ENCODE data around the gene OR2J1.
"Not testable (repeated sequence)": the region's sequence is repeated elsewhere in the genome, so short reads cannot be mapped to it uniquely, and the experiment has no call there.

The OR2J1 gene

DNA sequence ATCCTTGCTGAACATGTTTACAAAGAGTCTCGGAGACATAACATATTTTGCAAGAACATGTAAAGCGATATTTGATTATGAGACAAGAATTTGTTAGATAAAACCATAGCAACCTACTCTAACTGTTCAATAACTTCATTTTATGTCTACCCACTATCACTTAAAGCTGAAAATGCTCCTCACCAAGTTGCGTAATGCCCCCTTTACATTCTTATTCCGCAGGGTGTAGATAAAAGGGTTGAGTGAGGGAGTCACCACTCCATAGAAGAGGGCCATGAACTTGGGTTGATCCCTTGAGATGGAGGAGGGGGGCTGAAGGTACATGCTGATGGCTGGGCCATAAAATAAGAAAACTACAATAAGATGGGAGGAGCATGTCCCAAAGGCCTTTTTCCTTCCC, 38.4 kb downstream of the OR2J1 start:
- DNase-seq (ENCODE audit: low spot score), result no peak
- TF ChIP-seq CTCF (IDR thresholded peaks at IDR 0.05; ENCODE audit: extremely low read depth, missing control alignments), result no peak

DNA sequence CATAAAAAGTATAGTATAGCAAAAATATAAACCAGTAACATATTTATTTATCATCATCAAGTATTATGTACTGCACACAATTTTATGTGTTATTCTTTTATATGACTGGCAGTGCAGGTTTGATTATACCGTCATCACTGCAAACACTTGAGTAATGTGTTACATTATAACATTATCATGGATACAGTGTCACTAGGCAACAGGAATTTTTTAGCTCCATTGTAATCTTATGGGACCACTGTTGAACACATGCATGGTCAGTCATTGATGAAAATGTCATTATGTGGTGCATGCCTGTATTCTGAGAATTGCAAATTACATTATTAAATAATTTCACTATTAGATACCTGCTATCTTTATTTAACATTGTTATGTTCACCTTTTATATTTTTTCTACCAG, 42.3 kb downstream of the OR2J1 start:
- no peak for DNase-seq (ENCODE audit: low spot score)
- no peak for TF ChIP-seq CTCF (IDR thresholded peaks at IDR 0.05; ENCODE audit: extremely low read depth, missing control alignments)

- no peak for TF ChIP-seq CTCF (IDR thresholded peaks at IDR 0.05; ENCODE audit: extremely low read depth, missing control alignments)
- DNase-seq (ENCODE audit: low spot score), result no peak
Observed at GRCh38 chr6:29142309-29142708, 43.0 kb downstream of the OR2J1 start.

DNA sequence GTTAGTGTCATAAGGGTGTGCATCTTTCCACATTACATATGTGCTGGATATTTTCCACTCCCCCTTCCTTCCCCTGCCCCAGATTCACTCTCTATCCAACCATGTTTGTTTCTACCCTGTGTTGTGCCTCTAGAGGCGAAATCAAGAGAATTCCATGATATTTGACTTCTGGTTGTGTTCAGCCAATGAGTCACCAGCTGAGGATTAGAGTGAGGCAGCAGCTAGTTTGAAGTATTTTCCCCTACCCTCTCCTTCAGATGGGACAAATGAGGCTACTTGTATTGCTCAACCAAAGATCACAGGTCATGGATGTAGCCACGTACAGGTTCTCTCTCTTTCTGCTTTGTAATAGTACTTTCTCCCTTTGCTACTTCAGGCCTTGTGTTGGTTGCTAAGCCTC, 46.9 kb downstream of the OR2J1 start:
- no peak for TF ChIP-seq CTCF (IDR thresholded peaks at IDR 0.05; ENCODE audit: extremely low read depth, missing control alignments)
- DNase-seq (ENCODE audit: low spot score), result no peak

DNA sequence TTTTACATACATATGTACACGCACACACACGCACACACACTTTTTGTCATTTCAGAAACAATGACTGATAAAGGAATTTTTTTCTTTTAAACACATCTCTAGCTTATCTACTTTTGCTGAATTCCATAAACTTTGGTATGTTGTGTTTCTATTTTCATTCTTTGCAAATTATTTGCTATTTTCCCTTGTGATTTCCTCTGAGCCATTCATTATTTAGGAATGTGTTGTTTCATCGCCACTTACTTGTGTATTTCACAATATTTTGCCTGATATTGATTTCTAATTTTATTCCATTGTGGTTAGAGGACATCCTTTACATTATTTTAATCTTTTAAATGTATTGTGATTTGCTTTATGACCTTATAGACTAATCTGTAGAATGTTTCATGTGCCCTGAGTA, 47.8 kb downstream of the OR2J1 start:
- TF ChIP-seq CTCF (IDR thresholded peaks at IDR 0.05; ENCODE audit: extremely low read depth, missing control alignments), result no peak
- no peak for DNase-seq (ENCODE audit: low spot score)

- not testable (repeated sequence) for DNase-seq (ENCODE audit: low spot score)
Observed at GRCh38 chr6:29149444-29149843, 50.2 kb downstream of the OR2J1 start.

Measured in GM20000 (cell line).